Left ventricle myocardium inferior (tissue), 1 donor: ENCODE data around the gene SDK2. TPM values are rescaled to one million over a fixed set of nuclear protein-coding genes. Genes with fewer than 3 reads are reported as not detected.

ENCODE experiments used
- DNase-seq: peaks from one replicate; pipeline ENCODE4 v3.0.0-alpha.2; 2020
- H3K27ac ChIP-seq: fragments of 200-600 bp; replicated peaks from 2 replicates; pipeline ENCODE4 v1.8.0; 2021
- H3K27me3 ChIP-seq: fragments of 200-600 bp; 2 replicates; pipeline ENCODE4 v1.8.0; 2021; ENCODE audit warnings: low read depth
- H3K36me3 ChIP-seq: fragments of 200-600 bp; 2 replicates; pipeline ENCODE4 v1.8.0; 2021
- H3K4me1 ChIP-seq: fragments of 200-600 bp; 2 replicates; pipeline ENCODE4 v1.8.0; 2021
- H3K4me3 ChIP-seq: fragments of 200-600 bp; 2 replicates; pipeline ENCODE4 v1.8.0; 2021; ENCODE audit warnings: mild to moderate bottlenecking, moderate library complexity
- H3K9me3 ChIP-seq: fragments of 200-600 bp; replicated peaks from 2 replicates; pipeline ENCODE4 v1.8.0; 2021
- CTCF ChIP-seq: fragments of 200-600 bp; IDR thresholded peaks from 2 replicates; pipeline ENCODE4 v1.8.0; 2021; ENCODE audit warnings: antibody characterized with exemption, mild to moderate bottlenecking, borderline replicate concordance
- intact Hi-C: fragments of 100-400 bp; cut with micrococcal nuclease; formaldehyde crosslinking; loops from one replicate; pipeline ENCODE4 v1.11.0; 2022
- total RNA-seq: library from RNA; stranded (reverse); fragmentation: NEBNext Ultra II Directional; extraction: Animal tissue kit (Norgen Biotek cat#: 25700); gene quantifications from one replicate; pipeline ENCODE4 v1.2.1, GENCODE V29; 2021
- donor health status: DM: no; HTN: yes; CAD: no; lungs with severe emphysema.

SDK2 gene
- total RNA-seq, 1 donor from 2014 or later: 2.2 TPM

DNA sequence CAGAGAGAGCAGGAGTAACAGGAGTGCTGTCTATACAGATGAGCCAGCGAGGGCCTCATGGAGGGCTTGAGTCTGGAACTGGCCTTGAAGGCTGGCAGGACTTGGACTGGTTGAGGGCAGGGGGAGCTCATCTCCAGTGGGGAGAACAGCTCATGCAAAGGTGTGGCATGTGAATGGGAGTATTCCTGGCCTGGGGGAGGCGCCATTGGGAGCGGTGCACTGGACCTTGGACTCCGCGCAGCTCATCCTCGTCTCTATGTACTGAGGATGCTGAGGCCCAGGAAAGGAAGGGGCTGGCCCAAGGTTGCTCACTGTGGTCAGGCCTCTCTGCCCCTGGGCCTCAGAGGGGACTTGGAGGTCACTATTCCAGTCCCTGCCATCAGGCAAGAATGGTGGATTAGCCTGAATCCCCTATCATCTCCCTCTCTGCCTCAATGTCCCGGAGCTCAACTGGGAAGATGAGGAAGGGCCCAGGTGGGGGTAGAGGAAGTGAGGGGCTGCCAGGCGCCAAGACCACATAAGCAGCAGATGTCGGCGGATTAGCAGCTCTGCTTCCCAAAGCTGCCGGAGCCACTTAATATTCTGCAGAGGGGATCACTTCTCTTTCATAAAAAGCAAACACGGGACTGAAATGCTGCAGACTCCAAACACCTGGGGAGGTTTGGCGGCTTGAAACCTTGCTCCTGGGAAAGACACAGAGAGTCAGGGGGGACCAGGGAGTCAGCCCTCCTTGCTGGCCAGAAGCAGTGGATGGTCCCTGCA lies 88.9 kb downstream of the SDK2 start:
- no peak overlapping the region for H3K27ac ChIP-seq
- peaks cover 48% of the 10 kb centered on the region for H3K27me3 ChIP-seq
- no peaks in the 10 kb centered on the region for H3K9me3 ChIP-seq
- DNase-seq: no peak
- TF ChIP-seq CTCF: no peak
- no peaks in the 10 kb centered on the region for H3K36me3 ChIP-seq
- intact Hi-C loops: no loop called here
- no peaks in the 10 kb centered on the region for H3K4me1 ChIP-seq
- no peak overlapping the region for H3K4me3 ChIP-seq

GRCh38 chr17:73554498-73554897 lies 89.7 kb downstream of the SDK2 start:
- Histone ChIP-seq H3K27me3 (peaks cover 42% of the 10 kb centered on the region), H3K27ac (no peak overlapping the region), H3K4me1 (no peaks in the 10 kb centered on the region), H3K9me3 (no peaks in the 10 kb centered on the region), H3K4me3 (no peak overlapping the region), H3K36me3 (no peaks in the 10 kb centered on the region)
- intact Hi-C loops: no loop called here
- TF ChIP-seq CTCF: no peak
- no peak for DNase-seq

GRCh38 chr17:73553311-73553710 lies 90.9 kb downstream of the SDK2 start:
- H3K4me1 ChIP-seq: peaks cover 5% of the 10 kb centered on the region
- H3K27me3 ChIP-seq: peaks cover 51% of the 10 kb centered on the region
- DNase-seq: no peak
- H3K36me3 ChIP-seq: no peaks in the 10 kb centered on the region
- H3K27ac ChIP-seq: no peak overlapping the region
- H3K9me3 ChIP-seq: no peaks in the 10 kb centered on the region
- TF ChIP-seq CTCF: no peak
- no peak overlapping the region for H3K4me3 ChIP-seq
- intact Hi-C loops: no loop called here

GRCh38 chr17:73552300-73553048 lies 91.8 kb downstream of the SDK2 start:
- DNase-seq: no peak
- intact Hi-C loops: no loop called here
- no peak for TF ChIP-seq CTCF
- Histone ChIP-seq H3K4me1 (peaks cover 5% of the 10 kb centered on the region), H3K27ac (no peak overlapping the region), H3K4me3 (no peak overlapping the region), H3K27me3 (peaks cover 52% of the 10 kb centered on the region), H3K36me3 (no peaks in the 10 kb centered on the region), H3K9me3 (no peaks in the 10 kb centered on the region)

DNA sequence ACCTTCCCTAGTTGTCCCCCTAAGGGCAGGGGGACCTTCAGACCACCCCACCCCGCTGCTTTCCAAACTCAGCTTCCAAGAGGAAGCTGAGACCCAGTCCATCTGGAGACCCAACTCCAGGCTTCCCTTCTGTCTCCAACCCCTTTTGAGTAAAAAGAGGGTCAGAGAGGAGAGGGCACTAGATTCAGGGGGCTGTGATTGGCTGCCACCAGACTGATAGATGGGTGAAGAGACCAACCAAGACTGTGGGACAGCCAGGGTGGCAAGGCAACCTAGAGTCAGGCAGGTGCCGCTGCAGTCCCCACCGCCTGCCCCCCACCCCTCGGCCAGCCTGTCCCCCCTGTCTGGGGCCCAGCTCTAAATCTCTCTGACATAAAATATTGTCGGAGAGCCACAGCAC lies 92.5 kb downstream of the SDK2 start:
- no peak for DNase-seq

More for the DNA sequence above, 92.5 kb downstream of the SDK2 start:
- Histone ChIP-seq H3K27ac (no peak overlapping the region), H3K27me3 (peaks cover 49% of the 10 kb centered on the region), H3K4me1 (peaks cover 5% of the 10 kb centered on the region), H3K4me3 (no peak overlapping the region), H3K9me3 (no peaks in the 10 kb centered on the region), H3K36me3 (no peaks in the 10 kb centered on the region)
- no peak for TF ChIP-seq CTCF
- intact Hi-C loops: no loop called here
